Head of caudate nucleus (tissue), 42 donors: ENCODE results near the gene TNKS1BP1.

Experiments used
- DNase-seq, 42 donors: peaks; one replicate each; pipeline versions ENCODE4 v3.0.0 to v3.0.0-alpha.2; 2020 to 2021; ENCODE audit warnings: mixed read lengths in 7 of 42
- intact Hi-C: fragments of 100-400 bp; cut with DNase I; formaldehyde crosslinking; loops from one replicate; pipeline ENCODE4 v1.15.0; 2022

TNKS1BP1 gene

GRCh38 chr11:57336111-57336666 is 11.4 kb upstream of the TNKS1BP1 start:
- intact Hi-C loops: loop anchor here (5.0 kb wide), 2 partner anchors 196 to 311 kb away; partner anchors contain the start of genes TIMM10 and YPEL4
- DNase-seq: peak in 4 of 42 donors; percentile 20 to 45 (median 40)

GRCh38 chr11:57335343-57336110 is 10.8 kb upstream of the TNKS1BP1 start, which contains the start of gene SSRP1:
TSS of gene SSRP1 (minus strand) at chr11:57335892. CDS start at chr11:57335121, 771 bp downstream.
- DNase-seq: peak; percentile 85 to 97 (median 93)
- intact Hi-C loops: loop anchor here (5.0 kb wide), 2 partner anchors 197 to 312 kb away; partner anchors contain the start of genes TIMM10 and YPEL4

GRCh38 chr11:57335023-57335342 is 10.2 kb upstream of the TNKS1BP1 start:
- intact Hi-C loops: loop anchor here (5.0 kb wide), 2 partner anchors 197 to 312 kb away; partner anchors contain the start of genes TIMM10 and YPEL4
- DNase-seq: no peak

- DNase-seq: no peak
- intact Hi-C loops: no loop called here
These were observed 8.1 kb upstream of the TNKS1BP1 start for GRCh38 chr11:57332694-57333440.

- DNase-seq: no peak
- intact Hi-C loops: no loop called here
These were observed 7.0 kb upstream of the TNKS1BP1 start for GRCh38 chr11:57331720-57332119.

- no peak for DNase-seq
- intact Hi-C loops: no loop called here
These were observed 5.3 kb upstream of the TNKS1BP1 start for GRCh38 chr11:57330029-57330428.

- DNase-seq: no peak
- intact Hi-C loops: no loop called here
These were observed 3.0 kb upstream of the TNKS1BP1 start for GRCh38 chr11:57327721-57328120.

GRCh38 chr11:57325735-57326048 is 940 bp upstream of the TNKS1BP1 start:
- intact Hi-C loops: no loop called here
- DNase-seq: no peak

GRCh38 chr11:57324154-57324885 is 432 bp downstream of the TNKS1BP1 start:
- intact Hi-C loops: no loop called here
- DNase-seq: peak in 21 of 42 donors; percentile 12 to 55 (median 27)

GRCh38 chr11:57323855-57324153 is 948 bp downstream of the TNKS1BP1 start:
- intact Hi-C loops: no loop called here

GRCh38 chr11:57323167-57323854 is 1.4 kb downstream of the TNKS1BP1 start:
- DNase-seq: no peak
- intact Hi-C loops: no loop called here

More at GRCh38 chr11:57323855-57324153, 948 bp downstream of the TNKS1BP1 start:
- DNase-seq: no peak

GRCh38 chr11:57322256-57323166 is 2.2 kb downstream of the TNKS1BP1 start:
- DNase-seq: peak; percentile 47 to 93 (median 80)
- intact Hi-C loops: no loop called here

GRCh38 chr11:57321388-57322255 is 3.1 kb downstream of the TNKS1BP1 start:
- intact Hi-C loops: no loop called here

GRCh38 chr11:57320719-57321387 is 3.9 kb downstream of the TNKS1BP1 start:
- DNase-seq: no peak
- intact Hi-C loops: no loop called here

More at GRCh38 chr11:57321388-57322255, 3.1 kb downstream of the TNKS1BP1 start:
- no peak for DNase-seq

GRCh38 chr11:57320067-57320718 is 4.6 kb downstream of the TNKS1BP1 start:
- intact Hi-C loops: no loop called here
- DNase-seq: no peak

GRCh38 chr11:57318178-57318577 is 6.6 kb downstream of the TNKS1BP1 start:
- DNase-seq: peak in 3 of 42 donors; percentile 21 to 39 (median 36)
- intact Hi-C loops: no loop called here
